OCI-LY7 (cell line): ENCODE measurements around the gene TIFAB.

Source experiments
- CTCF ChIP-seq: fragments of 200-600 bp; sonication (generic); conservative IDR thresholded peaks from 2 replicates; pipeline ENCODE4 v1.5.1; 2014; ENCODE audit warnings: mild to moderate bottlenecking, antibody characterized with exemption, low read length, moderate library complexity, mixed read lengths
- EZH2phosphoT487 ChIP-seq: fragments of 200-600 bp; sonication (generic); IDR thresholded peaks from 2 replicates; pipeline ENCODE4 v1.6.1; 2018; ENCODE audit warnings: low read depth, borderline replicate concordance, mild to moderate bottlenecking, mixed run types, antibody characterized with exemption, low read length, moderate library complexity, mixed read lengths

DNA sequence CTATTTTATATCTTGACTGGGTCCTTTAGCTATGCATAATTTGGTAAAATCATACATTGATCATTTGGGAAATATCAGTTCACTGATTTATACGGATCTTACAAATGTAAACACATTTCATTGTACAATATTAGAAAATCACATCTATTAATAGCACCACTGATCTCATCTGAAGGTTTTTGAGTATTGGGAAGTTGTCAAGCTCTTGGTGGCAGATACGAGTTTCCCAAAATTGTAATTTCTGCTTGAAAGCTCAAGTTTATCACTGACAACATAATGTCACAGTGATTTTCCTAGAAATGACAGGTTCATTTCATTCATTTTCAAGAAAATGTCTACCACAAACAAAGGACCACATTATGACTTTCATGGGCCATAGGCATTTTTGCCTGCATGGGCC lies 50.1 kb downstream of the TIFAB start:
- no peak for TF ChIP-seq CTCF
- TF ChIP-seq EZH2phosphoT487, result no peak
